Loucy (cell line): ENCODE results near the gene NADK2.
"Not testable (repeated sequence)": the region's sequence is repeated elsewhere in the genome, so short reads cannot be mapped to it uniquely, and the experiment has no call there.

Experiments
- H2AFZ ChIP-seq: fragments of 200-600 bp; sonication (generic); 2 replicates; pipeline ENCODE4 v1.6.0; 2016; ENCODE audit warnings: antibody characterized with exemption, mild to moderate bottlenecking, low read length, moderate library complexity
- H3F3A ChIP-seq: fragments of 200-600 bp; 2 replicates; pipeline ENCODE4 v1.6.0; 2016; ENCODE audit warnings: antibody characterized with exemption, low read depth, mild to moderate bottlenecking
- H3K27me3 ChIP-seq: fragments of 200-600 bp; sonication (generic); 2 replicates; pipeline ENCODE4 v1.6.1; 2014; ENCODE audit warnings: low read length, mild to moderate bottlenecking; ENCODE audit not compliant: insufficient read depth, poor library complexity, severe bottlenecking
- H3K36me3 ChIP-seq: fragments of 200-600 bp; sonication (generic); 2 replicates; pipeline ENCODE4 v1.6.1; 2016; ENCODE audit warnings: low read length; ENCODE audit not compliant: insufficient read depth
- H3K4me1 ChIP-seq: fragments of 200-600 bp; sonication (generic); 2 replicates; pipeline ENCODE4 v1.5.1; 2014; ENCODE audit warnings: low read length, mild to moderate bottlenecking; ENCODE audit not compliant: insufficient read depth, poor library complexity, severe bottlenecking
- H3K4me2 ChIP-seq: fragments of 200-600 bp; sonication (generic); 2 replicates; pipeline ENCODE4 v1.6.0; 2014; ENCODE audit warnings: antibody characterized with exemption, low read length, low read depth, mild to moderate bottlenecking; ENCODE audit not compliant: poor library complexity, severe bottlenecking
- H3K4me3 ChIP-seq: fragments of 200-600 bp; sonication (generic); 2 replicates; pipeline ENCODE4 v1.5.1; 2014; ENCODE audit warnings: low read length, mild to moderate bottlenecking, mixed read lengths; ENCODE audit not compliant: poor library complexity, severe bottlenecking
- H3K79me2 ChIP-seq: fragments of 200-600 bp; sonication (generic); 2 replicates; pipeline ENCODE4 v1.6.1; 2014; ENCODE audit warnings: low read length; ENCODE audit not compliant: insufficient read depth
- H3K9ac ChIP-seq: fragments of 200-600 bp; sonication (generic); 2 replicates; pipeline ENCODE4 v1.6.0; 2014; ENCODE audit warnings: mild to moderate bottlenecking, low read depth, low read length, moderate library complexity; ENCODE audit not compliant: poor library complexity, severe bottlenecking
- H3K9me2 ChIP-seq: fragments of 200-600 bp; sonication (generic); replicated peaks from 2 replicates; pipeline ENCODE4 v1.6.1; 2016; ENCODE audit warnings: low read depth, low read length, mixed read lengths
- H3K9me3 ChIP-seq: fragments of 200-600 bp; sonication (generic); 2 replicates; pipeline ENCODE4 v1.6.1; 2014; ENCODE audit warnings: mild to moderate bottlenecking, antibody characterized with exemption, low read length, low read depth; ENCODE audit not compliant: insufficient read depth
- H4K20me1 ChIP-seq: fragments of 200-600 bp; sonication (generic); 2 replicates; pipeline ENCODE4 v1.6.0; 2014; ENCODE audit warnings: antibody characterized with exemption, low read length, mild to moderate bottlenecking; ENCODE audit not compliant: insufficient read depth, poor library complexity, severe bottlenecking
- CTCF ChIP-seq: fragments of 200-600 bp; sonication (generic); conservative IDR thresholded peaks from 2 replicates; pipeline ENCODE4 v1.5.1; 2014; ENCODE audit warnings: mild to moderate bottlenecking, antibody characterized with exemption, low read length
- EZH2phosphoT487 ChIP-seq: fragments of 200-600 bp; IDR thresholded peaks from 2 replicates; pipeline ENCODE4 v1.6.1; 2018; ENCODE audit warnings: antibody characterized with exemption, mild to moderate bottlenecking, moderate library complexity, borderline replicate concordance

NADK2 gene

GRCh38 chr5:36200513-36200912 lies 41.2 kb downstream of the NADK2 start:
- no peak overlapping the region for H2AFZ ChIP-seq
- H3K9me3 ChIP-seq: no peaks in the 10 kb centered on the region
- no peaks in the 10 kb centered on the region for H3F3A ChIP-seq
- H3K36me3 ChIP-seq: peaks cover 66% of the 10 kb centered on the region
- no peak overlapping the region for H3K4me3 ChIP-seq
- H3K4me2 ChIP-seq: no peak overlapping the region
- H3K9ac ChIP-seq: no peak overlapping the region
- TF ChIP-seq CTCF: no peak
- TF ChIP-seq EZH2phosphoT487: no peak
- no peaks in the 10 kb centered on the region for H4K20me1 ChIP-seq
- no peaks in the 10 kb centered on the region for H3K79me2 ChIP-seq
- no peaks in the 10 kb centered on the region for H3K27me3 ChIP-seq
- no peaks in the 10 kb centered on the region for H3K4me1 ChIP-seq
- no peaks in the 10 kb centered on the region for H3K9me2 ChIP-seq

- Histone ChIP-seq H3K9ac (no peak overlapping the region), H3K9me3 (no peaks in the 10 kb centered on the region), H3K36me3 (peaks cover 68% of the 10 kb centered on the region), H3K4me1 (no peaks in the 10 kb centered on the region), H3K27me3 (no peaks in the 10 kb centered on the region), H3F3A (no peaks in the 10 kb centered on the region), H4K20me1 (no peaks in the 10 kb centered on the region), H2AFZ (no peak overlapping the region), H3K4me2 (no peak overlapping the region), H3K4me3 (no peak overlapping the region), H3K9me2 (no peaks in the 10 kb centered on the region), H3K79me2 (no peaks in the 10 kb centered on the region)
- no peak for TF ChIP-seq EZH2phosphoT487
Measured at GRCh38 chr5:36199620-36200019, 42.1 kb downstream of the NADK2 start.

- H3K4me2 ChIP-seq, H3K9ac ChIP-seq, H3K4me1 ChIP-seq, H3K9me3 ChIP-seq, H2AFZ ChIP-seq, H3K9me2 ChIP-seq, H3K4me3 ChIP-seq, H4K20me1 ChIP-seq, H3K79me2 ChIP-seq, H3K27me3 ChIP-seq, H3F3A ChIP-seq: not testable (repeated sequence)
- peaks cover 68% of the 10 kb centered on the region for H3K36me3 ChIP-seq
Measured at GRCh38 chr5:36198783-36199182, 42.9 kb downstream of the NADK2 start.

GRCh38 chr5:36198281-36198680 lies 43.4 kb downstream of the NADK2 start:
- Histone ChIP-seq H3K9me3 (no peaks in the 10 kb centered on the region), H3K27me3 (no peaks in the 10 kb centered on the region), H4K20me1 (no peaks in the 10 kb centered on the region), H3F3A (no peaks in the 10 kb centered on the region), H3K4me1 (no peaks in the 10 kb centered on the region), H3K36me3 (peaks cover 70% of the 10 kb centered on the region), H3K79me2 (no peaks in the 10 kb centered on the region), H3K9ac (no peak overlapping the region), H3K4me3 (no peak overlapping the region), H3K4me2 (no peak overlapping the region), H3K9me2 (no peaks in the 10 kb centered on the region), H2AFZ (no peak overlapping the region)
- TF ChIP-seq CTCF (no peak), EZH2phosphoT487 (no peak)
